WTC11 (cell line): Measurements from ENCODE around the gene CLIP1.

Experiments used
- AFF4 ChIP-seq: sonication (generic); formaldehyde crosslinking; IDR thresholded peaks from 2 replicates; pipeline ENCODE4 v1.8.1; 2023; ENCODE audit warnings: mild to moderate bottlenecking, missing genetic modification reagents, borderline replicate concordance
- ATF2 ChIP-seq: sonication (generic); formaldehyde crosslinking; IDR thresholded peaks from 2 replicates; pipeline ENCODE4 v1.8.1; 2022; ENCODE audit warnings: low read depth, missing genetic modification reagents, borderline replicate concordance
- ATF3 ChIP-seq: sonication (generic); formaldehyde crosslinking; conservative IDR thresholded peaks from 2 replicates; pipeline ENCODE4 v1.8.1; 2022; ENCODE audit warnings: mild to moderate bottlenecking, missing genetic modification reagents
- ERG ChIP-seq: fragments of 250-450 bp; sonication (Bioruptor Pico); IDR thresholded peaks from 2 replicates; pipeline ENCODE4 v1.8.0; 2021; ENCODE audit warnings: mild to moderate bottlenecking
- ESRRA ChIP-seq: sonication (generic); formaldehyde crosslinking; IDR thresholded peaks from 2 replicates; pipeline ENCODE4 v1.8.1; 2022; ENCODE audit warnings: mild to moderate bottlenecking, missing genetic modification reagents, borderline replicate concordance
- SMAD3 ChIP-seq: sonication (generic); formaldehyde crosslinking; IDR thresholded peaks from 2 replicates; pipeline ENCODE4 v1.8.0; 2022; ENCODE audit warnings: missing genetic modification reagents, mild to moderate bottlenecking, borderline replicate concordance
- USF2 ChIP-seq: sonication (generic); formaldehyde crosslinking; IDR thresholded peaks from 2 replicates; pipeline ENCODE4 v1.8.1; 2023; ENCODE audit warnings: mild to moderate bottlenecking, missing genetic modification reagents, moderate library complexity
- TF ChIP-seq, protein P1 (sequence below): fragments of 200-600 bp; IDR thresholded peaks from 2 replicates; pipeline ENCODE4 v1.8.0; 2022; ENCODE audit warnings: antibody characterized with exemption
- TF ChIP-seq, protein P2 (sequence below): sonication (generic); formaldehyde crosslinking; IDR thresholded peaks from 2 replicates; pipeline ENCODE4 v1.8.0; 2022; ENCODE audit warnings: mild to moderate bottlenecking, missing genetic modification reagents

GRCh38 chr12:122412851-122413433 is 9.5 kb downstream of the CLIP1 start:
- TF ChIP-seq ATF2 (CRISPR knock-in tag) (no peak), ERG (CRISPR knock-in tag) (no peak), SMAD3 (CRISPR knock-in tag) (no peak), ATF3 (no peak), ESRRA (CRISPR knock-in tag) (no peak), USF2 (no peak), AFF4 (CRISPR knock-in tag) (no peak)
- TF ChIP-seq, protein P1, sequence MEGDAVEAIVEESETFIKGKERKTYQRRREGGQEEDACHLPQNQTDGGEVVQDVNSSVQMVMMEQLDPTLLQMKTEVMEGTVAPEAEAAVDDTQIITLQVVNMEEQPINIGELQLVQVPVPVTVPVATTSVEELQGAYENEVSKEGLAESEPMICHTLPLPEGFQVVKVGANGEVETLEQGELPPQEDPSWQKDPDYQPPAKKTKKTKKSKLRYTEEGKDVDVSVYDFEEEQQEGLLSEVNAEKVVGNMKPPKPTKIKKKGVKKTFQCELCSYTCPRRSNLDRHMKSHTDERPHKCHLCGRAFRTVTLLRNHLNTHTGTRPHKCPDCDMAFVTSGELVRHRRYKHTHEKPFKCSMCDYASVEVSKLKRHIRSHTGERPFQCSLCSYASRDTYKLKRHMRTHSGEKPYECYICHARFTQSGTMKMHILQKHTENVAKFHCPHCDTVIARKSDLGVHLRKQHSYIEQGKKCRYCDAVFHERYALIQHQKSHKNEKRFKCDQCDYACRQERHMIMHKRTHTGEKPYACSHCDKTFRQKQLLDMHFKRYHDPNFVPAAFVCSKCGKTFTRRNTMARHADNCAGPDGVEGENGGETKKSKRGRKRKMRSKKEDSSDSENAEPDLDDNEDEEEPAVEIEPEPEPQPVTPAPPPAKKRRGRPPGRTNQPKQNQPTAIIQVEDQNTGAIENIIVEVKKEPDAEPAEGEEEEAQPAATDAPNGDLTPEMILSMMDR, result no peak
- TF ChIP-seq, protein P2, sequence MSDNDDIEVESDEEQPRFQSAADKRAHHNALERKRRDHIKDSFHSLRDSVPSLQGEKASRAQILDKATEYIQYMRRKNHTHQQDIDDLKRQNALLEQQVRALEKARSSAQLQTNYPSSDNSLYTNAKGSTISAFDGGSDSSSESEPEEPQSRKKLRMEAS (CRISPR knock-in tag), result no peak
